Breast epithelium (tissue), 4 donors: Measurements from ENCODE around the gene TRAF3. TPM values are rescaled to one million over a fixed set of nuclear protein-coding genes. Genes with fewer than 3 reads are reported as not detected.
A peak's percentile ranks its signal among the peaks of the same experiment; 100 is the strongest.

ENCODE experiments used
- DNase-seq, 2 donors: peaks; one replicate each; pipeline ENCODE4 v3.0.0-alpha.2; 2019; ENCODE audit warnings: low spot score in 2 of 2
- H3K27ac ChIP-seq, 2 donors: fragments of 200-600 bp; sonication (generic) in 1 of 2; one replicate each; pipeline ENCODE4 v1.5.1; 2016 to 2019; ENCODE audit warnings: mild to moderate bottlenecking in 1 of 2
- H3K27me3 ChIP-seq, 2 donors: fragments of 200-600 bp; sonication (generic) in 1 of 2; one replicate each; pipeline versions ENCODE4 v1.5.1 to v1.6.0; 2017 to 2019; ENCODE audit warnings: control low read depth in 1 of 2, mild to moderate bottlenecking in 1 of 2
- H3K36me3 ChIP-seq: fragments of 200-600 bp; one replicate; pipeline ENCODE4 v1.5.1; 2019
- H3K4me1 ChIP-seq, 2 donors: fragments of 200-600 bp; sonication (generic); one replicate each; pipeline ENCODE4 v1.5.1; 2016 to 2019; ENCODE audit warnings: control low read depth in 1 of 2
- H3K4me3 ChIP-seq, 3 donors: fragments of 200-600 bp; sonication (generic); 1 replicate in 2 of 3; 2 replicates in 1 of 3; pipeline ENCODE4 v1.5.1; 2016 to 2019; ENCODE audit warnings: mild to moderate bottlenecking in 3 of 3, moderate library complexity in 2 of 3
- H3K9me3 ChIP-seq, 2 donors: fragments of 200-600 bp; sonication (generic) in 1 of 2; one replicate each; pipeline ENCODE4 v1.5.1; 2016 to 2019; ENCODE audit warnings: control low read depth in 1 of 2
- CTCF ChIP-seq, 3 donors: fragments of 450-650 bp; IDR thresholded peaks; one replicate each; pipeline ENCODE4 v1.5.1; 2016 to 2017; ENCODE audit warnings: antibody characterized with exemption in 3 of 3, mild to moderate bottlenecking in 3 of 3, moderate library complexity in 3 of 3
- POLR2A ChIP-seq: fragments of 450-650 bp; IDR thresholded peaks from one replicate; pipeline ENCODE4 v1.6.1; 2016; ENCODE audit warnings: antibody characterized with exemption, mild to moderate bottlenecking, moderate library complexity
- POLR2AphosphoS5 ChIP-seq, 3 donors: sonication (generic); formaldehyde crosslinking; IDR thresholded peaks; one replicate each; pipeline ENCODE4 v1.6.1; 2017; ENCODE audit warnings: antibody characterized with exemption in 3 of 3
- intact Hi-C: fragments of 100-400 bp; cut with DNase I; formaldehyde crosslinking; loops from one replicate; pipeline ENCODE4 v1.15.1; 2023; ENCODE audit warnings: low total_unique reads
- total RNA-seq, 3 donors: library from RNA; depleted of rRNA; stranded (reverse); fragments of >200 nt; gene quantifications; one replicate each; pipeline ENCODE4 v1.1.0, GENCODE V29; 2016

TRAF3 gene
- total RNA-seq, 3 donors from 2014 or later = 13.1 to 15.7 (median 14.6) TPM

- no peak for DNase-seq
- Histone ChIP-seq H3K4me3 (peak overlapping the region; percentile 36 to 67 (median 48)), H3K4me1 (peaks cover 14 to 15% of the 10 kb centered on the region in 2 donors), H3K9me3 (no peaks in the 10 kb centered on the region), H3K27me3 (peaks cover 18 to 42% of the 10 kb centered on the region in 2 donors), H3K27ac (no peak overlapping the region), H3K36me3 (no peaks in the 10 kb centered on the region)
- intact Hi-C loops = no loop called here
- TF ChIP-seq POLR2A (no peak), POLR2AphosphoS5 (IDR thresholded peaks at IDR 0.05) (no peak), CTCF (IDR thresholded peaks at IDR 0.05) (no peak)
Observed at GRCh38 chr14:102929241-102930137, 152.2 kb downstream of the TRAF3 start.

GRCh38 chr14:102930138-102930752 is 153.0 kb downstream of the TRAF3 start:
- Histone ChIP-seq H3K36me3 (no peaks in the 10 kb centered on the region), H3K4me1 (peaks cover 14 to 15% of the 10 kb centered on the region in 2 donors), H3K27ac (no peak overlapping the region), H3K27me3 (peaks cover 18 to 35% of the 10 kb centered on the region in 2 donors), H3K4me3 (peak overlapping the region in 2 of 3 donors; percentile 48 to 67), H3K9me3 (no peaks in the 10 kb centered on the region)
- intact Hi-C loops = no loop called here
- TF ChIP-seq CTCF (IDR thresholded peaks at IDR 0.05) = no peak
- no peak for TF ChIP-seq POLR2A
- TF ChIP-seq POLR2AphosphoS5 (IDR thresholded peaks at IDR 0.05) = no peak
- DNase-seq = no peak

- H3K27me3 ChIP-seq = peaks cover 18 to 29% of the 10 kb centered on the region in 2 donors
- H3K4me3 ChIP-seq = peak overlapping the region in 1 of 3 donors; percentile 67
- no peak overlapping the region for H3K27ac ChIP-seq
- intact Hi-C loops = no loop called here
- no peaks in the 10 kb centered on the region for H3K9me3 ChIP-seq
- no peaks in the 10 kb centered on the region for H3K36me3 ChIP-seq
- DNase-seq = no peak
- TF ChIP-seq POLR2A (no peak), POLR2AphosphoS5 (IDR thresholded peaks at IDR 0.05) (no peak), CTCF (IDR thresholded peaks at IDR 0.05) (no peak)
- H3K4me1 ChIP-seq = peaks cover 14 to 15% of the 10 kb centered on the region in 2 donors
Observed at GRCh38 chr14:102930753-102931579, 153.7 kb downstream of the TRAF3 start.

- H3K27ac ChIP-seq = no peak overlapping the region
- H3K36me3 ChIP-seq = no peaks in the 10 kb centered on the region
- no peaks in the 10 kb centered on the region for H3K9me3 ChIP-seq
- DNase-seq = no peak
- TF ChIP-seq CTCF (IDR thresholded peaks at IDR 0.05) (no peak), POLR2A (no peak), POLR2AphosphoS5 (IDR thresholded peaks at IDR 0.05) (no peak)
- H3K4me3 ChIP-seq = no peak overlapping the region
- H3K4me1 ChIP-seq = peaks cover 14 to 15% of the 10 kb centered on the region in 2 donors
- H3K27me3 ChIP-seq = peaks cover 18 to 29% of the 10 kb centered on the region in 2 donors
- intact Hi-C loops = no loop called here
Observed at GRCh38 chr14:102931580-102932285, 154.5 kb downstream of the TRAF3 start.
